HG02610 (cell line): Measurements from ENCODE around the gene VPS13D.
A peak's percentile ranks its signal among the peaks of the same experiment; 100 is the strongest.
"Not testable (repeated sequence)": the region's sequence is repeated elsewhere in the genome, so short reads cannot be mapped to it uniquely, and the experiment has no call there.

Experiments
- ATAC-seq: cut with Tn5 transposase; IDR thresholded peaks from one replicate; pipeline ENCODE4 v1.9.1; 2021; ENCODE audit warnings: mild to moderate bottlenecking, moderate library complexity; ENCODE audit not compliant: unreplicated experiment

VPS13D gene

DNA sequence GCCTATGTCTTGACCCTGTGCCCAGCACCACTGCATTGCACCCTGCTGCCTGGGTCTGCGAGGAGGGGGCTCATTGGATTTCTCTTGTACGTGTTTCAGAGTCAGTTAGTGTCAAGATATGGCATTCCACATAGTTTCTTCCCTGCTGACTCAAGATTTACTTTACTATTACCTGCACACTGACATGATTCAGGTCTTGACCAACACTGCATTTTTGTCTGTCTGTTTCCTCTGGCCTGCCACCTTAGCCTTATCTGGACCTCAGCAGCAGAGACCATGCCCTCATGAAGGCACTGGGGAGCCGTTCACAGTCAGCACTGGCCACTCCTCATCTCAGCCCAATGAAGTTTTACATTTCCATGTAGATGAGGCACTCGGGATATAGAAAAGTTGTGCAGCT is 232.8 kb downstream of the VPS13D start:
- no peak for ATAC-seq

DNA sequence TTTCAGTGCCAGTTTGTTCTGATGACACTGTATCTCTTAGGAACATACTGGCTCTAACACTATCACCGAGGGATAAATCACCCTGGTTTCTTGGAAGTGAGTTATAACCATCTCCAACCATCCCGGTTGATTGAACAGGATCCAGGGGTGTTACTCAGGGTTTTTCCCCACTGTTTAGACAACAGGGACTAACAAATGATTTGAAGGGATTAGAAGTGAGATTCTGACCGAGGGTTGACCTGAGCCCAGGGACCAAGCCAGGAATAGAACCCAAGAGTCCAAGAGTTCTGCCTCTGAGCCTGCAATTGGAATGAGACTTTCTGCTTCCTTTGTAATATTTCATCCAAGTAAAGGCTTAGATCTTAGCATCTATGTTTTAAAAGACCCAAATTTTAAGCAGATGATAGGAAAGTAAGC is 234.2 kb downstream of the VPS13D start:
- no peak for ATAC-seq

DNA sequence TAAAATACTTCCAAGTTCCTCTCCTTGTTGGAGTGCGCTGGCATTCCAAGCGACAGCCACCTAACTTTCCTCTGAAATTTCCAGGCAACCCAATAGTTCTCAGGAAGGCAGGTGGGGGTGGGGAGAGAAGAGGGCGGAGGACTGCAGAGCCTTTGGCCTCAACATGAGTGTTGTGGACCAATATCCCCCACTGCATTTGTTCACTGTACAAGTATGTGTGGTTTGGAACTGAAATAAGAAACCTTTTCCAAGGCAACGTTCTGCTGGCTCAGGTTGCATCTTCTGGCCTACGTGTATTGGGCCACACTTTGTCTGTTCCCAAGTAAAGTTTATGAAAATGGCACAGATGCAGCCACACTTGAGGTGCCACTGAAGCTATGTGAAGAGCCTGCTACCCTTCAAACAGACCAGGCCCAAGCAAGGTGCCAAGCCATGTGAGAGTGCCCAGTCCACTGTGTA is 234.8 kb downstream of the VPS13D start:
- no peak for ATAC-seq

DNA sequence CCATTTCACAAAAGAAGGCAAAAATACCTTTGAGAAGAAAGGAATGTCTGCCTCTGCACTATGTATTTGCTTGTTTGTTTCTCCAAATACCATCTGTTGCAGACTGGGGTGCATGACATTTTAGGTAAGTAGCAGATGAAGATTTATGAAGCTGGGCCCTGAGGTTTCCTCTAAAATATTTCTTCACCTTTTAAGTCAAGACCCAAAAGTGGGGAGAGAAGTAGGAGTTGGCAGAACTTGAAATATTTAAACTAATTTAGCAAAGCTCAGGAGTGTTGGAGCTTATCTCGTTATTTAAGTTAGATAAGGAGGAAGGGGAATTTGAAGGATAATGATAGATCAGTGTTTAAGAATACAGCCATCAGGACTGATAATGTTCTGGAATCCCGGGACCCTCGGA is 235.3 kb downstream of the VPS13D start:
- no peak for ATAC-seq

DNA sequence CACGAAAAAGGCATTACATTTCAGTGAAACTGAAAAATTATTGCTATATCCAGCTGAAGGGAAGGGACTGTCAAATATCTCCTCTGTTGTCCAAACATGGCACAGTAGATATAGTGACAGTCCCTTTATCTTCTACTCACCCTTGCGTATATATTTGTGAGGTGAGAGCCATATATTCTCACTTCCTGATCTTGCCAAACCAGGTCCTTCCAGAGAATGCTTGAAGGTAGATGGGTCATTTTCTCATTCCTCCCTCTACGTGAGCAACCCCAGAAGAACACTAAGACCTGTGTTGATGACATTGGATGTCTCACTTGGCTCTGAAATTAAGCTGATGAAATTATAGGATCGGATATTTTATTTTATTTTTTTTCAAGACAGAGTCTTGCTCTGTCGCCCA is 237.0 kb downstream of the VPS13D start:
- no peak for ATAC-seq

DNA sequence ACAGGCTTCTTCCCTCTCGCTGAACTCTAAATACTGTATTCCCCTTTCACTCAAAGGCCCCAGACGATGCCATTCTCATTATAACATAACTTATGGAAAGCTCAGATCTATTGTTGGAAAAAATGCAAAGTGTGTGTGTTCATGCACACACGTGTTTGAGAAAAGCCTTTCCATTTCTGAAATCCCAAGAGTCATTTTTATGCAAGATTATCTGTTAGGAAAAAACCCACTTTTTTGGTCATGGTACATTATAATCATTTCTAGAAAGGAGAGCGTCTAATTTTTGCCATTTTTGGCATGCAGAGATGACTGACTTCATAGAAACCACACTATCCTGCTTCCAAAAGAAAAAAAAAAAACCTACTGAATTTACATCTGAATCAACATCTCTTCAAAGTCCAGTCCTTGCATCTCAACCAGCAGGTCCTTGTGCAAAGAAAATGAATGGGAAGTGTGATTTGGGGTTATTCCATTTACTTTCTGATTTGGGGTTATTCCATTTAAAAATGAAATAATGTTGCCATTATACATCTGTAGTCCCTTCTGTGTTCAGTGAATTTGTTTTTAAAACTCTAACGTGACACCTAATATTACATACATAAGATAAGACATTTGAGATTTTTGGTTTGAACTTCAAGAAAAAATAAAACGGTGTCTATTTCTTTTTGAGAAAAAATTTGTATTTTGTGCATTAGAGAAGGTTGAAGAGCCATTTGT is 237.9 kb downstream of the VPS13D start:
- no peak for ATAC-seq

DNA sequence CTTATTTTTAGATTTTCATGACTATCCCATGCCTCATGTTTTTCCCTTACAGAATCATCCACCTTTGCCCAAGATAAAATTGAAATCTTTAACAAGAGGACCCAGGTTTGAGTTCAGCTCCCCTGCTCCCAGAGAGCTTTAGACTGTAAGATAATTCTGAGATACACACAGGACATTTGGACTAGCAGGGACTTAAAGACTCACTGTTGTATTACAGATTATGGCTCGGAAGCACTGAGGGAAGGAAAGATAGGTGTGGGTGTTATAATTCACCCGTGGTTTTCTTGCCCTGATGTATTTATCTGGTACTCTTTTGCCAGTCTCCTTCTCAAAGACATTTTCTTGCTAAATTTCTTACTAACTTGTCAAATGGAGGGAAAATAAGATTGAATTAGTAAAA is 238.5 kb downstream of the VPS13D start:
- no peak for ATAC-seq

DNA sequence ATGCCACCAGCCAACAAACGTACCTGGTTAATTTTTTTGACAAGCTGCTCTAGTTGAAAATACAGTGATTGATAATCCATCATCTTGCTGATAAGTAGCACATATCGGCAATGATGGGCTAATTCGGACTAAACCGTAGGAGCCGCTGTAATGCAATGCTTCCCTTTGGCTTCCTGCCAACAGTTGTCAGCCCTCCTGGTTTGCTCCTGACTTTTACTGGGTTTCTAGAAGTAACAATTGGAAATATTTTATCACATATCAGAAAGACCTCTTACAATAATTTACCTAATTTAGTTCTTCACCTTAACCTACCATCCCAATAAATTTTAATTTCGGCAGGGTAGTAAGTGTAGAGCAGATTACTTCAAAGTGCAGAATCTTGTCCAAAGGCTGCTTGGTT is 239.7 kb downstream of the VPS13D start:
- no peak for ATAC-seq

DNA sequence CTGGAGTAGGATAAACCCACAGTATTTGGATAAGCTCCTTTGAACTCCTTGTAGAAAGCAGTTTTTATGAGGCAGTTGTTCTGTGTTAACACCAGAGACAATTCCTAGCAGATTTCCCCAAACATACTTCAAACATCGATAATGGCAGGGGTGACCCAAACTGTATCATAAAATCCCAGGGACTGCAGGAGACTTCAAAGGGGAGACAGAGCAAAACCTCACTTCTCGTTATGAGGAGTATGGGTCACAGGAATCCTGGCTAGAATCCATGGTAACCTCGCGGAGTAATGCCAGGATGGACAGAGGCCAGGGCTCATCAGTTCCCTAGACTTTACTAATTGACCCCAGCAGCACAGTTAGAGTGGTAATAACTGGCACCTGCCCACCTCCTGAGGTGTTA is 240.2 kb downstream of the VPS13D start:
- ATAC-seq, result no peak

DNA sequence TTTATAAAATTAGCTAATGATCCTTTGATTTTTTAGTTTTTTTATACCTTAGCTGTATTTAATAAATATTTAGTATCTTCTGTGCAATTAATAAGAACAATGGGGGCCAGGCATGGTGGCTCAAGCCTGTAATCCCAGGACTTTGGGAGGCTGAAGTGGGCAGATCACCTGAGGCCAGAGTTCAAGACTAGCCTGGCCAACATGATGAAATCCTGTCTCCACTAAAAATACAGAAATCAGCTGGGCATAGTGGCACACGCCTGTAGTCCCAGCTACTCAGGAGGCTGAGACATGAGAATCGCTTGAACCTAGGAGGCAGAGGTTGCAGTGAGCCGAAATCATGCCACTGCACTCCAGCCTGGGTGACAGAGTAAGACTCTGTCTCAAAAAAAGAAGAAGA is 241.1 kb downstream of the VPS13D start:
- not testable (repeated sequence) for ATAC-seq

DNA sequence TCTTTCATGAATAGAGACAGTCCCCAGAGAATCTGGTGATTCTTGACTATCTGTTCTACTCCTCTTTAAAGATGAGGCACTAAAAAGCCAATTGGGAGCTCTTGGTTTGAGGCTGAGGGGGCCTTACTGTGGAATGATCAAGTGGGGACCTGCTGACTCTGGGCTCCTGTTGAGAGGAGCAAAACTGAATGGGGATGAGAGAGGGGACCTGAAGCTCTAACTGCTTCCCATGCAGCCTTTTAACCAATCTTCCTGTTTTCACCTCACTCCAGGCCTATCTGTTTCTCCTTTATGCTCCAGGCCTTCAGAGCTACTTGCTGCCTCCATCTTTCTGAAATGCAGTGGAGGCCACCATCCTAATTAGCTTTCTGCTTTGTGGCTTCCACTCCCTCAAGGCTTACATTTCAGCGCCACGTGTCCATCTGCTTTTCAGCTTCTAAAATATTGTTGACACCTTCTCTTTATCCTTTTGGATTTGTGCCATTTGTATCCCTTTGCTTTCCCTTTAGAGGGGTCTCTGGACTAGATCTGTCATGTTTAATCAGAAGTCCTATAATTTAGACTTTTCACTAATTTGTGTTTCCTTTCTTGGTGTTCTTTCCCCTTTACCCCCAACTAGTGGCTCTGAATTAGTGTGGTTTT is 242.4 kb downstream of the VPS13D start:
- no peak for ATAC-seq

DNA sequence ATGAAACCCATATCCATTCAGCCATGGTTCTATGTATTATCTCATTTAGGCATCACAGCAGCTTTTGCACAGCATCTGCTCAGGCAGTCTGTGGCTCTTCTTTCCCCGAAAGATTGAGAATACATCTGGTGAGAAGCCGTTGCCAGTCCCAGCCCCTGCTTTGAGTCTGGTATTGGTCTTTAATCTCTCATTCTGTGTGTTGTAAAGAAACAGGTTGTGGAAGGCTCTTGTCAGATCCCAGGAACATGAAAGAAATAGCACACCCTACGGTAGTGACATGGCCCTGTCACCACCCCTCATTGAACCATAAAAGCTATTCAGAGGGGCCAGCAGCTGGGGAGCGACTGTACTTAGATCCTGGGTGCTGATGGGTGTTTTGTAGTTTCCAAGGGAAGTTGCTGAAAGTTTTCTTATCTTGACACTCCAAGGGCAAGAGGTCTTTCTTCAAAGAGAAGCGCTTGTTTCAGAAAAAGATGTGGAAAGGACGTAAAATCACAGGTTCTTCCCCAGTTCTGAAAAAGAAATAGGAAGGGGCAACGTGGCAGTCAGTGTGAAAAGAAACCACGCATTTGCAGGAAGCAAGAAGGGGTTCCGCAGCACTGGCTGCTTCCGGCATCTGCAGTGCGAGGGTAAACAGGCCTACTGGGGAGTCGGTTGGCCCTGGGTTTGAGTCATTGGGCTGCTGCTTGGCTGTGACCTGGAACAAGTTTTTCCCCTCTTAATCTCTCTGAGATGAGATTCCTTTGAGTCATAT is 243.1 kb downstream of the VPS13D start:
- ATAC-seq, result peak; percentile 51

DNA sequence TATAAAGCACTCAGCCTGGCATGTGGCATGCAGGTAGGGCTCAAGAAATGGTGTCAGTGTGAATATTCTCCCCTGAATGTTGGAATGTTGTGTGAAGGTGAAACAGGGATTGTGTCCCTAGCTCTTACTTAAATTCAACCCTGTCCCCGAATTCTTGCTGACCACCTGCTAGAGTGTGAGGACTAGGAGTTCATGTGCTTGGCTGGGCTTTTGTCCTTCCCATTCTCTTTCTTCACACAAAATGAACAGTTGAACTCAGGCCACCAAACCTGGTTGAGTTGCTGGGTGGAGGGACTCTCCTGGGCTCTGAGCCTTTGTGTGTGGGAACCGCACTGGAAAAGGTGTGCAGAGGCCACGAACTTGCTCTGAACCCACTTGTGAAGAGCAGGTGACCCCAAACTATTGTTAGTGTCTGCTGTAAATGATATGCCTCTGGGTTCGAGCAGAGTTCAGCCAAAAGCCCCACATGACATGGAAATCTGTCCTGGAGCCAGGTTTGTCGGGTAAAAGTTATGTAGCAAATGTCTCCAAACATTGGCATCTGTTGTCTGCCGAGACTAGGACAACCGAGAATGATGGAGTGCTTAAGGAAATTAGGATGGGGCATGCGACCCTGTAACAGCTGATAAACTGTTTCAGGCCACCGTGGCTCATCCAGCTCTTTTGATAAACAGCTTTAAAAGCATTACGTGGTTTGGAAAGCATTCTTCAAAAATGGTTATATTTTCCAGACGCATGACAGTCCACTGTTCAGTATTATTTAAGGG is 243.9 kb downstream of the VPS13D start:
- no peak for ATAC-seq

DNA sequence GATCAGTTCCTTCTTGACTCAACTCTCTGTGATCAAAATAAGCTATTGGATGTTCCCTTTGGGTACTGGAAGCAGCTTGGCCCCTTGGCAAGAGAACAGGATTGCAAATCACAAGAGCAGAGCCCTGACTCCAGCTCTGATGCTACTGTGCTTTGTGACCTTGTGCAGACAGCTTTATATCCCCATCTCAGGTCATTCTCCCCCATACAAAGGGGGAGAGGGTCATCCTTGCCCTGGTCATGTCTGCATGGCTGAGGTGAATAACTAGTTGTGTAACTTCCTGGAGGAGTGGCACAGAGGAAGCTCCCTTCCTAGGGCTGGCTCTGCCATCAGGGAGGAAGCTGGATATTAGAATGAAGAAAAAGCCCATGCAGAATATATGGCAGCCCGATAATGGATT is 245.3 kb downstream of the VPS13D start:
- ATAC-seq, result no peak

DNA sequence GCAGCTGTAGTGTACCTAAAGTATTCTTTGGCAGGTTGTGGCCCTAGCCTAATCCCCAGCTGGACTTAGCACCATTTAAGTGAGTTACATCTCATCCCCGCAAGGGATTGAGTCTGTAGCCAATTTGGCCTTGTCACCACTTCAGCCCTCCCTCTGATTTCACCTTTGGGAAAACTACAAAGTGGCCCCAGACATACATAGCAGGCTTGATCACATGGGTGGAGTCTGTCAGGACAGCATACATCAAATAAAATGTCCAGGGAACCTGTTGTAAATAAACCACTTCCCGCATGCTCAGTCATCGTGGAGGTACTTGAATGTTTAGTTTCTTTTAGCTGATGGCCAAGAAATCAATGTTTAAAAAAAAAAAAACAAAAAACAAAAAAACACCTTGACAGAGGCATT is 245.7 kb downstream of the VPS13D start:
- ATAC-seq, result no peak

DNA sequence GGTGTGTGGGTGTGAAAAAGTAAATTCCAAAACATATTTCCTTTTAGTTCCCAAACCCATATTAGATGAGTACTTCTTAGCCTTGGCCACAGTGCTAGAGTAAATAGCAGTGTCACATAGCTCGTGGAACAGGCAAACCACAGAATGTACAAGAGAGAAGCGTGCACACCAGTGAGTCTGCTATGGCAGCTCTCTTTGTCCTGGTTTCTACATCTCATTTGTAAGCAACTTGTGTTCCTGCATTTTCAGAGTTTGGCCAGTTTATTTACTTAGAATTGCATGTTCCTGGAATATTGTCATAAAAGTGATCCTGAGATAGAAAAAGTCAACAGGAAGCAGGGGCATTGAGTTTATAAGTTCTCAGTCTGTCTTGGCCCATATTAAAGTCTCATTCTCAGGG is 246.1 kb downstream of the VPS13D start:
- ATAC-seq, result no peak

DNA sequence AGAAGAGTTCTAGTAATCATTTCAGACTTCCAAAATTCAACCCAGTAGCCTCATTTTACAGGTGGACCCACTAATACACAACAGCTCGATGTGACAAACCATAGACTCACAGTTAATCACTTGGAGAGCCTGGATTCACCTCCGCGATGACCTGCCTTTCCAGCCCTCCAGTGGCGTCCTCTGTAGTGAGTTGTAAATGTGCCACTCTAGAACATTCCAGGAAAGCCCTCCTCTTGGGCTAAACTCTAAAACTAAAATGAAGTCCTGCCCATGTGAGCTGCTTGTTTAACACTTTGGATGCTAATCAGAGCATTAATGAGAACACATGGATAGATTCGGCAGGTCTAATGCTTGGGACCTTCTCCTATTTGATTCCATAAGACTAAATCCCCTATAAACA is 247.5 kb downstream of the VPS13D start:
- no peak for ATAC-seq

DNA sequence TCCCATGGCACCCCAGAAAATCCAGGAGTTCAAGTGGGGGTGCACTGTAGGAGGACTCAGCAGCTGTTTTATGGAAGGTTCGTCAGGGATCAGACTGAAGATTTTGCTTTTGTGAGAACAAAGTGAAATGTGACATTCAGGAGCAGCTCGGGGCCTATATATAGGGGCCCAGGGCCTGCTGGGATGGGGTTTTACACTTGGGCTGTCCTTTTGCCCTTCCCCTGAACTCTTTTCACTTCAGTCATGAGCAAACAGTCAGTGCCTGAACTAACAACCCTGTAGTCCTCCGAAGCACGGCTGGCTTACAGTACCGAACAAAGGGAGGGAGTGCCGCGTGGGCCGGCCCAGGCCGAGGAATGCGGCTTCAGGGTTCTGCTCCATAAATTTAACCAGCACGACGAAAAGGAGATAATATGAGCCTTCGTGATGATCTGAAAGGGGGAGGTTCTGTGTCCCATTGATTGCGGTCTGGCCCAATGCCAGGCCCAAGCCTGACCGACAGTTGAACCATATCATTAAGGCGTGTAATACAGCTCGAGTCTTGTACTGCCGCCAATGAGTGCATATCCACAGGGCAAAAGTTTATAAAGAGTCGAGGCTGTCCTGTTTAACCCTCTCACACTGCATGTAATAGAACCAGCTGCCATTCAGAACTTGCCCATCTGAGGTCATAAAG is 248.2 kb downstream of the VPS13D start:
- ATAC-seq, result no peak

DNA sequence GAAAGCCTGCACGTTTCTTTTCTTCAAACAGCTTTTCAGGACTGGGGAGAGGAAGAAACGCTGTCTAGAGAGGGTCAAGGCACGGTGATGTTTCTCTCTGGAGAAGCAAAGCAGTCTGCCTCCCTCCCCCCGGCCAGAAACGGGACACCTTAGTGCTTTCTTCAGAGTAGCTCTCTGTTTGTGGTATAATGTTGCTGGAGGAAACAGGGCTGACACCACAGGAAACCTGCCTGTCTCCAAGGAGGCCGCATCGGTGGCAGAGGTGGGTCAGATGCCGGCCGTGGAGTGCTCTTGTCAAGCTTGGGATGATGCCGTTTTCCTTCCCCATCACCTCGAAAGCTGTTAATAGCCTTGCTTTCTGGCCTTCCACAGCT is 248.8 kb downstream of the VPS13D start:
- no peak for ATAC-seq

DNA sequence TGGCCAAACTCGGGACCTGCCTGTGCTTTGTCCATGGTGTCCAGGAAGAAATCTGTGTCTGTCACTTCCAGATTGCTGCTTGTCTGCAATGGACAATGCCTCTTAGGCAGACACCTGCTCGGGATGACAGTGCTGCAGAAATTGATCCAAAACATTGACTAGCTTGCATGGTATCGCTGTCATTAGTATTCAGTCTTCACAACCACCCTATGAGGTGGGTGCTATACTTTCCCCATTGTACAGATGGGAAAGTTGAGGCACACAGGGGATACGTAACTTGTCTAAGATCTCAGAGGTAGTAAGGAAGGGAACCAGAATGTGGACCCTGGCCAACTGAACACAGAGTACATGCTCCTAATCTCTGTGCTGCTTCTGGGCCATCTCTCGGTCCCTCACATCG is 249.5 kb downstream of the VPS13D start:
- no peak for ATAC-seq

DNA sequence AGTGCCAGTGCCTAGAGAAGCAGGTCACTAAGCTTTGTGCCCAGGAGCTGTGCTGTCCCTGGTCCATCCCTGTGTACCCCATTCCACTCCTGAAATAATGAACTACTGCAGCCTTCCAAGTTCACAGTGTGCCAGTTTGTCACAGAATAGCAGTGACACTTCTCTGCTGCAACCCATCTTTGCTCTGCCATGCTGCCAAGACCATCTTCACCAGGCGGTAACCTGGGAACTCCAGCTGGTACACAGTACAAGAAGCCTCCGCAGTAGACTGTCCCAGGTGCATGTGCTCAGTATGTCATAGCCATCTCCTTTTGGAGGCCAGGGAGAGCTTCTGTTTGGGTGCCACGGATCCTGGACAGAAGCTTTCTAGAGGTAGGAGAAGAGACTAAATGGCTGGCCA is 250.2 kb downstream of the VPS13D start:
- no peak for ATAC-seq
